H1 (cell line): ENCODE measurements around the gene CDH12. TPM values are rescaled to one million over a fixed set of nuclear protein-coding genes. Genes with fewer than 3 reads are reported as not detected.

Source experiments
- CTCF ChIA-PET: fragments of 300-600 bp; sonication (Branson Sonifier 250); formaldehyde crosslinking; loops from one replicate; lab custom pipeline; 2021; ENCODE audit not compliant: partially characterized antibody; lab: Charles Lee
- POLR2A ChIA-PET: fragments of 300-600 bp; sonication (Branson Sonifier 250); formaldehyde crosslinking; loops from one replicate; lab custom pipeline; 2021; ENCODE audit warnings: inconsistent platforms; ENCODE audit not compliant: partially characterized antibody; lab: Charles Lee
- DNase-seq, 2 experiments: peaks; one replicate each; pipeline versions ENCODE4 v3.0.0 to v3.0.0-alpha.2; 2010 to 2022; ENCODE audit warnings: low spot score in 2 of 2, low read depth in 1 of 2, mixed read lengths in 1 of 2
- FAIRE-seq: peaks from 2 replicates; lab custom pipeline; 2011; peaks lifted over from hg19 to GRCh38; lab: Jason Lieb, UNC
- H2AFZ ChIP-seq: 2 replicates; pipeline ENCODE4 v1.8.1; 2012; ENCODE audit warnings: low read length, inconsistent platforms
- H2AK5ac ChIP-seq: 2 replicates; pipeline ENCODE4 v1.6.1; 2013; ENCODE audit warnings: low read depth, low read length
- H2BK120ac ChIP-seq: replicated peaks from 2 replicates; pipeline ENCODE3; 2013; ENCODE audit warnings: low read depth, low read length, inconsistent platforms
- H2BK12ac ChIP-seq: 2 replicates; pipeline ENCODE4 v1.6.1; 2013; ENCODE audit warnings: low read depth, low read length
- H2BK15ac ChIP-seq: 2 replicates; pipeline ENCODE4 v1.6.1; 2013; ENCODE audit warnings: low read length
- H2BK20ac ChIP-seq: 2 replicates; pipeline ENCODE4 v1.6.1; 2013; ENCODE audit warnings: low read length
- H2BK5ac ChIP-seq: 2 replicates; pipeline ENCODE4 v1.6.1; 2013; ENCODE audit warnings: low read depth, low read length
- H3K14ac ChIP-seq: 2 replicates; pipeline ENCODE4 v1.6.1; 2013; ENCODE audit warnings: inconsistent platforms; ENCODE audit not compliant: insufficient read length
- H3K18ac ChIP-seq: 2 replicates; pipeline ENCODE4 v1.6.1; 2013; ENCODE audit warnings: low read length; ENCODE audit errors: extremely low read depth
- H3K23ac ChIP-seq: 2 replicates; pipeline ENCODE4 v1.6.1; 2013; ENCODE audit warnings: inconsistent platforms; ENCODE audit not compliant: insufficient read length
- H3K23me2 ChIP-seq: 2 replicates; pipeline ENCODE4 v1.6.1; 2013; ENCODE audit warnings: low read depth, low read length
- H3K27ac ChIP-seq: 2 replicates; pipeline ENCODE4 v1.6.1; 2011; ENCODE audit warnings: low read depth, low read length, inconsistent platforms
- H3K27me3 ChIP-seq, 4 experiments: replicated peaks in 1 of 4; 1 replicate in 1 of 4; 2 replicates in 3 of 4; pipeline versions ENCODE4 v1.6.1 to v1.8.1; 2011 to 2013; ENCODE audit warnings: low read length in 3 of 4, mild to moderate bottlenecking in 3 of 4, inconsistent platforms in 2 of 4, mixed read lengths in 2 of 4, moderate library complexity in 1 of 4; ENCODE audit not compliant: control insufficient read depth in 3 of 4, insufficient read depth in 3 of 4; ENCODE audit errors: extremely low read depth in 1 of 4
- H3K36me3 ChIP-seq, 4 experiments: 2 replicates each; pipeline versions ENCODE4 v1.6.1 to v1.8.1; 2011 to 2013; ENCODE audit warnings: mild to moderate bottlenecking in 4 of 4, low read length in 3 of 4, moderate library complexity in 2 of 4, control low read depth in 1 of 4, inconsistent platforms in 1 of 4; ENCODE audit not compliant: insufficient read depth in 4 of 4, control insufficient read depth in 2 of 4
- H3K4ac ChIP-seq: replicated peaks from 2 replicates; pipeline ENCODE3; 2013; ENCODE audit warnings: low read length, low read depth, mixed read lengths, inconsistent platforms; ENCODE audit not compliant: insufficient read length
- H3K4me1 ChIP-seq, 4 experiments: replicated peaks in 1 of 4; 1 replicate in 1 of 4; 2 replicates in 3 of 4; pipeline versions ENCODE4 v1.6.1 to v1.8.1; 2011 to 2013; ENCODE audit warnings: low read length in 3 of 4, inconsistent platforms in 2 of 4, mixed read lengths in 1 of 4; ENCODE audit not compliant: insufficient read depth in 4 of 4, control insufficient read depth in 3 of 4
- H3K4me2 ChIP-seq, 2 experiments: 2 replicates each; pipeline versions ENCODE4 v1.6.1 to v1.8.1; 2011 to 2013; ENCODE audit warnings: low read depth in 2 of 2, low read length in 2 of 2, control low read depth in 1 of 2, inconsistent platforms in 1 of 2, mild to moderate bottlenecking in 1 of 2; ENCODE audit not compliant: insufficient read depth in 1 of 2
- H3K4me3 ChIP-seq, 4 experiments: fragments of 200-600, 300-600 bp in 1 of 4; sonication (generic), shearing (Covaris generic), sonication (Bioruptor Twin) in 1 of 4; 2 replicates each; pipeline versions ENCODE4 v1.5.1 to v1.8.1; 2011 to 2016; ENCODE audit warnings: low read length in 4 of 4, low read depth in 3 of 4, control low read depth in 2 of 4, inconsistent platforms in 2 of 4, mild to moderate bottlenecking in 2 of 4, mixed read lengths in 1 of 4, moderate library complexity in 1 of 4; ENCODE audit not compliant: insufficient read depth in 2 of 4; ENCODE audit errors: extremely low read depth in 1 of 4
- H3K56ac ChIP-seq: replicated peaks from 2 replicates; pipeline ENCODE3; 2013; ENCODE audit warnings: low read depth, mild to moderate bottlenecking, mixed read lengths, low read length, inconsistent platforms; ENCODE audit not compliant: insufficient read length
- H3K79me1 ChIP-seq: 2 replicates; pipeline ENCODE4 v1.6.1; 2013; ENCODE audit warnings: low read depth, low read length, control low read depth
- H3K79me2 ChIP-seq, 2 experiments: 2 replicates each; pipeline versions ENCODE4 v1.6.1 to v1.8.1; 2012 to 2013; ENCODE audit warnings: low read length in 2 of 2, mild to moderate bottlenecking in 2 of 2, inconsistent platforms in 1 of 2; ENCODE audit not compliant: insufficient read depth in 2 of 2, control insufficient read depth in 1 of 2
- H3K9ac ChIP-seq, 4 experiments: replicated peaks in 1 of 4; 1 replicate in 1 of 4; 2 replicates in 3 of 4; pipeline versions ENCODE4 v1.6.1 to v1.8.1; 2011 to 2013; ENCODE audit warnings: low read depth in 3 of 4, low read length in 3 of 4, control low read depth in 2 of 4, mild to moderate bottlenecking in 2 of 4, moderate library complexity in 2 of 4, inconsistent platforms in 1 of 4; ENCODE audit errors: extremely low read depth in 1 of 4
- H3K9me3 ChIP-seq, 2 experiments: 2 replicates each; pipeline versions ENCODE4 v1.6.1 to v1.8.1; 2012 to 2013; ENCODE audit warnings: mild to moderate bottlenecking in 2 of 2, moderate library complexity in 2 of 2, control low read depth in 1 of 2, inconsistent platforms in 1 of 2, low read depth in 1 of 2, low read length in 1 of 2, mixed read lengths in 1 of 2; ENCODE audit not compliant: insufficient read depth in 2 of 2
- H4K20me1 ChIP-seq, 2 experiments: replicated peaks in 1 of 2; 2 replicates each; pipeline versions ENCODE3 to v1.8.1; 2011 to 2013; ENCODE audit warnings: inconsistent platforms in 2 of 2, low read length in 2 of 2, mild to moderate bottlenecking in 1 of 2; ENCODE audit not compliant: insufficient read depth in 2 of 2, control insufficient read depth in 1 of 2
- H4K5ac ChIP-seq: 2 replicates; pipeline ENCODE4 v1.6.1; 2013; ENCODE audit warnings: low read length, low read depth, mixed read lengths, inconsistent platforms; ENCODE audit not compliant: insufficient read length
- H4K8ac ChIP-seq: 2 replicates; pipeline ENCODE4 v1.8.0; 2013; ENCODE audit warnings: mild to moderate bottlenecking, moderate library complexity, low read length, inconsistent platforms; ENCODE audit not compliant: insufficient read depth; ENCODE audit errors: extremely low read depth
- H4K91ac ChIP-seq: replicated peaks from 2 replicates; pipeline ENCODE3; 2013; ENCODE audit warnings: low read length, mixed read lengths, inconsistent platforms; ENCODE audit not compliant: insufficient read length
- CTBP2 ChIP-seq: IDR thresholded peaks from 2 replicates; pipeline ENCODE4 v1.7.0; 2011; ENCODE audit warnings: borderline replicate concordance, mild to moderate bottlenecking, moderate library complexity, mixed read lengths, low read length; ENCODE audit not compliant: insufficient read depth, insufficient read length
- HDAC6 ChIP-seq: IDR thresholded peaks from one replicate; pipeline ENCODE4 v1.7.1; 2012; ENCODE audit warnings: low read depth, mild to moderate bottlenecking, inconsistent platforms, low read length, moderate library complexity
- JUN ChIP-seq: IDR thresholded peaks from 2 replicates; pipeline ENCODE4 v1.6.1; 2011; ENCODE audit warnings: low read depth, mild to moderate bottlenecking, improper control_type of control experiment, low read length
- KDM1A ChIP-seq: fragments of 200-600, 300-600 bp; sonication (generic); IDR thresholded peaks from 2 replicates; pipeline ENCODE4 v1.7.1; 2016; ENCODE audit warnings: mild to moderate bottlenecking, low read length, borderline replicate concordance
- NRF1 ChIP-seq: IDR thresholded peaks from 2 replicates; pipeline ENCODE4 v1.6.1; 2011; ENCODE audit warnings: mild to moderate bottlenecking, low read depth, low read length, improper control_type of control experiment
- SIX5 ChIP-seq: IDR thresholded peaks from 2 replicates; pipeline ENCODE4 v1.6.1; 2011; ENCODE audit warnings: mild to moderate bottlenecking, low read depth, low read length
- SRF ChIP-seq: IDR thresholded peaks from 2 replicates; pipeline ENCODE4 v1.6.1; 2011; ENCODE audit warnings: mild to moderate bottlenecking, low read depth, low read length, moderate library complexity
- WGBS, 2 experiments: shearing (Covaris generic) in 1 of 2; methylation state at CpG; one replicate each; pipeline versions ENCODE4 v1.1.6 to v1.1.7; 2013 to 2015; ENCODE audit warnings: low lambda C conversion rate in 2 of 2, mixed read lengths in 2 of 2, inconsistent platforms in 1 of 2, low coverage in 1 of 2, missing lambda C conversion rate in 1 of 2; ENCODE audit not compliant: insufficient replicate concordance in 2 of 2, insufficient coverage in 1 of 2, insufficient read length in 1 of 2; ENCODE audit errors: extremely low coverage in 1 of 2, missing lambda C conversion rate in 1 of 2; 5-methylcytosine and 5-hydroxymethylcytosine counted together
- polyA plus RNA-seq, 7 experiments: library from polyadenylated mRNA; depleted of rRNA in 3 of 7; stranded (reverse) in 5 of 7; unstranded in 2 of 7; fragments of >200 nt in 5 of 7; fragments of 200-250 nt in 2 of 7; gene quantifications; 1 replicate in 5 of 7; 2 replicates in 1 of 7; 4 replicates in 1 of 7; pipeline versions ENCODE4 v1.2.1 to v1.2.3, GENCODE V29; 2011 to 2013; ENCODE audit warnings: missing spikeins in 2 of 7, mixed read lengths in 2 of 7
- total RNA-seq: library from RNA; stranded (reverse); fragmentation: NEBNext Ultra II Directional; extraction: Animal tissue kit (Norgen Biotek cat#: 25700); gene quantifications from 2 replicates; pipeline ENCODE4 v1.2.1, GENCODE V29; 2021
- TF ChIP-seq, protein P1 (sequence below): IDR thresholded peaks from 2 replicates; pipeline ENCODE4 v1.6.1; 2011; ENCODE audit warnings: low read depth, mild to moderate bottlenecking, low read length; ENCODE audit not compliant: insufficient read depth
- TF ChIP-seq, protein P2 (sequence below): IDR thresholded peaks from 2 replicates; pipeline ENCODE4 v1.6.1; 2012; ENCODE audit warnings: low read length, inconsistent platforms

Gene CDH12
- total and polyA plus RNA-seq, 2 of the 8 experiments (the other 6 are each of a cell fraction or from before 2014, with no cell fraction given) = 0.03 TPM; not detected in 1

DNA sequence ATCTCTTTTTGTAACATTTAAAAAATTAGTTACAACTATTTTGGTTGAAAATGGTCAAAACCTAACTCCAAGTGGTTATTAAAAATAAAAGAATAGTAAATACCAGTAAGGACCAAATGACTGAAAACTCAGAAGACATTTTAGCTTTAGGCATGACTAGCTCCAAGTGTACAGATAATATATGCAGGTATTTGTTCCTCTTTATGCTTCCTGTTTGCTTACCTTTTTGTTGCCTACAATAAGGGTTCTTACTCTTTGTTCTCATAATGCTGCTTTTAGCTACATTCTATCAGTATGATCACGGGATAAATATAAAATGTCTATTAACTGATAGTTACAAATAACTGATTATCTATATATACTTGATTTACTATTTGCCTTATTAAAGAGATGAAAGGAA lies 259.6 kb downstream of the CDH12 start:
- no peak overlapping the region for H3K9ac ChIP-seq
- H2BK12ac ChIP-seq = no peak overlapping the region
- no peaks in the 10 kb centered on the region for H3K27me3 ChIP-seq
- no peaks in the 10 kb centered on the region for H4K20me1 ChIP-seq
- H2BK5ac ChIP-seq = no peak overlapping the region
- H3K56ac ChIP-seq = no peak overlapping the region
- POLR2A ChIA-PET = no interaction called here
- H4K5ac ChIP-seq = no peak overlapping the region
- no peak overlapping the region for H3K23ac ChIP-seq
- no peak overlapping the region for H4K8ac ChIP-seq
- H2BK120ac ChIP-seq = no peak overlapping the region
- H3K4me1 ChIP-seq = no peaks in the 10 kb centered on the region
- WGBS, 2 experiments = 96% methylated on average over 1 of the region's 1 CpG; no CpG with 5 or more reads in 1 of the 2 experiments
- no peak overlapping the region for H2AK5ac ChIP-seq
- DNase-seq (no peak), FAIRE-seq (no peak)
- H2BK15ac ChIP-seq = no peak overlapping the region
- H2AFZ ChIP-seq = no peak overlapping the region
- no peak overlapping the region for H3K14ac ChIP-seq
- no peak overlapping the region for H3K27ac ChIP-seq
- H3K36me3 ChIP-seq = no peaks in the 10 kb centered on the region
- H3K4ac ChIP-seq = no peak overlapping the region
- H2BK20ac ChIP-seq = no peak overlapping the region
- H4K91ac ChIP-seq = no peak overlapping the region
- H3K79me2 ChIP-seq = no peaks in the 10 kb centered on the region
- H3K4me2 ChIP-seq = no peak overlapping the region
- CTCF ChIA-PET = no interaction called here
- no peak for TF ChIP-seq SRF
- no peak for TF ChIP-seq JUN
- no peak for TF ChIP-seq HDAC6
- no peak for TF ChIP-seq KDM1A
- TF ChIP-seq, protein P1, sequence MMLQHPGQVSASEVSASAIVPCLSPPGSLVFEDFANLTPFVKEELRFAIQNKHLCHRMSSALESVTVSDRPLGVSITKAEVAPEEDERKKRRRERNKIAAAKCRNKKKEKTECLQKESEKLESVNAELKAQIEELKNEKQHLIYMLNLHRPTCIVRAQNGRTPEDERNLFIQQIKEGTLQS = no peak
- TF ChIP-seq SIX5 = no peak
- TF ChIP-seq CTBP2 = no peak
- TF ChIP-seq, protein P2, sequence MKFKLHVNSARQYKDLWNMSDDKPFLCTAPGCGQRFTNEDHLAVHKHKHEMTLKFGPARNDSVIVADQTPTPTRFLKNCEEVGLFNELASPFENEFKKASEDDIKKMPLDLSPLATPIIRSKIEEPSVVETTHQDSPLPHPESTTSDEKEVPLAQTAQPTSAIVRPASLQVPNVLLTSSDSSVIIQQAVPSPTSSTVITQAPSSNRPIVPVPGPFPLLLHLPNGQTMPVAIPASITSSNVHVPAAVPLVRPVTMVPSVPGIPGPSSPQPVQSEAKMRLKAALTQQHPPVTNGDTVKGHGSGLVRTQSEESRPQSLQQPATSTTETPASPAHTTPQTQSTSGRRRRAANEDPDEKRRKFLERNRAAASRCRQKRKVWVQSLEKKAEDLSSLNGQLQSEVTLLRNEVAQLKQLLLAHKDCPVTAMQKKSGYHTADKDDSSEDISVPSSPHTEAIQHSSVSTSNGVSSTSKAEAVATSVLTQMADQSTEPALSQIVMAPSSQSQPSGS = no peak
- TF ChIP-seq NRF1 = no peak
- no peaks in the 10 kb centered on the region for H3K79me1 ChIP-seq
- no peak overlapping the region for H3K18ac ChIP-seq
- H3K4me3 ChIP-seq = no peak overlapping the region
- no peaks in the 10 kb centered on the region for H3K23me2 ChIP-seq
- no peaks in the 10 kb centered on the region for H3K9me3 ChIP-seq
